H9 (cell line): ENCODE measurements around the gene CLEC16A. TPM values are rescaled to one million over a fixed set of nuclear protein-coding genes. Genes with fewer than 3 reads are reported as not detected.
A peak's percentile ranks its signal among the peaks of the same experiment; 100 is the strongest.

ENCODE experiments used
- DNase-seq: peaks from one replicate; pipeline ENCODE4 v3.0.0-alpha.2; 2017
- H2AFZ ChIP-seq: one replicate; pipeline ENCODE4 v1.6.1; 2013; ENCODE audit warnings: mild to moderate bottlenecking, low read length, control low read depth, moderate library complexity
- H2AK5ac ChIP-seq: 2 replicates; pipeline ENCODE4 v1.6.1; 2013; ENCODE audit warnings: low read length, control low read depth, mixed read lengths; ENCODE audit not compliant: insufficient read length
- H2BK120ac ChIP-seq: one replicate; pipeline ENCODE4 v1.6.1; 2013; ENCODE audit warnings: low read depth, mild to moderate bottlenecking, low read length, control low read depth, inconsistent platforms; ENCODE audit not compliant: poor library complexity, severe bottlenecking
- H2BK12ac ChIP-seq: 2 replicates; pipeline ENCODE4 v1.6.1; 2013; ENCODE audit warnings: low read length, control low read depth, mixed read lengths, low read depth; ENCODE audit not compliant: insufficient read length
- H2BK15ac ChIP-seq: 2 replicates; pipeline ENCODE4 v1.6.1; 2013; ENCODE audit warnings: low read depth, low read length, control low read depth
- H2BK20ac ChIP-seq: one replicate; pipeline ENCODE4 v1.6.1; 2013; ENCODE audit warnings: low read depth, mild to moderate bottlenecking, low read length, control low read depth, inconsistent platforms; ENCODE audit not compliant: poor library complexity, severe bottlenecking
- H2BK5ac ChIP-seq: 2 replicates; pipeline ENCODE4 v1.6.1; 2013; ENCODE audit warnings: low read length, control low read depth, mixed read lengths; ENCODE audit not compliant: insufficient read length
- H3K14ac ChIP-seq: 2 replicates; pipeline ENCODE4 v1.6.1; 2013; ENCODE audit warnings: low read length, control low read depth; ENCODE audit not compliant: insufficient read depth
- H3K18ac ChIP-seq: 2 replicates; pipeline ENCODE4 v1.6.1; 2013; ENCODE audit warnings: low read depth, mild to moderate bottlenecking, mixed read lengths, low read length, control low read depth; ENCODE audit not compliant: insufficient read length
- H3K23ac ChIP-seq: 2 replicates; pipeline ENCODE4 v1.6.1; 2013; ENCODE audit warnings: low read length, control low read depth, mixed read lengths, low read depth; ENCODE audit not compliant: insufficient read length
- H3K23me2 ChIP-seq: 2 replicates; pipeline ENCODE4 v1.6.1; 2013; ENCODE audit warnings: low read depth, mild to moderate bottlenecking, mixed read lengths, low read length, control low read depth; ENCODE audit not compliant: insufficient read length, poor library complexity, severe bottlenecking
- H3K27ac ChIP-seq: 2 replicates; pipeline ENCODE4 v1.5.1; 2013; ENCODE audit warnings: low read length, control low read depth, mixed read lengths, low read depth; ENCODE audit not compliant: insufficient read length
- H3K27me3 ChIP-seq: 2 replicates; pipeline ENCODE4 v1.6.1; 2013; ENCODE audit warnings: low read length, control low read depth, inconsistent platforms; ENCODE audit not compliant: insufficient read depth
- H3K4ac ChIP-seq: 2 replicates; pipeline ENCODE4 v1.6.1; 2013; ENCODE audit warnings: low read depth, mild to moderate bottlenecking, control low read depth, inconsistent platforms, low read length, moderate library complexity
- H3K4me1 ChIP-seq: 2 replicates; pipeline ENCODE4 v1.6.1; 2013; ENCODE audit warnings: low read length, control low read depth, inconsistent platforms; ENCODE audit not compliant: insufficient read depth
- H3K4me2 ChIP-seq: 2 replicates; pipeline ENCODE4 v1.6.1; 2013; ENCODE audit warnings: low read length, control low read depth, mixed read lengths; ENCODE audit not compliant: insufficient read length, insufficient read depth
- H3K56ac ChIP-seq: 2 replicates; pipeline ENCODE4 v1.6.1; 2013; ENCODE audit warnings: low read depth, mild to moderate bottlenecking, mixed read lengths, low read length, control low read depth; ENCODE audit not compliant: insufficient read length
- H3K79me1 ChIP-seq: 2 replicates; pipeline ENCODE4 v1.6.1; 2013; ENCODE audit warnings: low read depth, mild to moderate bottlenecking, moderate library complexity, low read length, control low read depth, inconsistent platforms; ENCODE audit not compliant: insufficient read depth, poor library complexity, severe bottlenecking
- H3K79me2 ChIP-seq: 2 replicates; pipeline ENCODE4 v1.6.1; 2013; ENCODE audit warnings: low read length, control low read depth, inconsistent platforms; ENCODE audit not compliant: insufficient read depth
- H3K9ac ChIP-seq: 2 replicates; pipeline ENCODE4 v1.6.1; 2013; ENCODE audit warnings: low read length, control low read depth, mixed read lengths; ENCODE audit not compliant: insufficient read length; ENCODE audit errors: extremely low read depth
- H3K9me3 ChIP-seq: one replicate; pipeline ENCODE4 v1.6.1; 2013; ENCODE audit warnings: low read depth, low read length, inconsistent platforms; ENCODE audit not compliant: control insufficient read depth
- H3T11ph ChIP-seq: one replicate; pipeline ENCODE4 v1.6.1; 2013; ENCODE audit warnings: mild to moderate bottlenecking, low read length, control low read depth, inconsistent platforms
- H4K20me1 ChIP-seq: one replicate; pipeline ENCODE4 v1.6.1; 2013; ENCODE audit not compliant: control insufficient read depth, insufficient read length, insufficient read depth
- H4K5ac ChIP-seq: 2 replicates; pipeline ENCODE4 v1.6.1; 2013; ENCODE audit warnings: low read depth, mild to moderate bottlenecking, mixed read lengths, low read length, control low read depth; ENCODE audit not compliant: insufficient read length
- H4K8ac ChIP-seq: replicated peaks from 2 replicates; pipeline ENCODE4 v1.6.1; 2013; ENCODE audit warnings: low read length, control low read depth, mixed read lengths, low read depth; ENCODE audit not compliant: insufficient read length
- H4K91ac ChIP-seq: 2 replicates; pipeline ENCODE4 v1.6.1; 2013; ENCODE audit warnings: low read depth, mild to moderate bottlenecking, moderate library complexity, mixed read lengths, low read length, control low read depth; ENCODE audit not compliant: insufficient read length
- H3K27ac Mint-ChIP-seq, 3 experiments: 2 replicates in 2 of 3; 3 replicates in 1 of 3; pipeline ENCODE4 v1.8.0; 2020 to 2021; ENCODE audit warnings: mixed read lengths in 3 of 3, mild to moderate bottlenecking in 1 of 3, moderate library complexity in 1 of 3
- H3K27me3 Mint-ChIP-seq: 2 replicates; pipeline ENCODE4 v1.8.0; 2021; ENCODE audit warnings: low read depth, mild to moderate bottlenecking, moderate library complexity, mixed read lengths
- H3K36me3 Mint-ChIP-seq, 3 experiments: 2 replicates in 2 of 3; 3 replicates in 1 of 3; pipeline ENCODE4 v1.8.0; 2020 to 2021; ENCODE audit warnings: low read depth in 3 of 3, mixed read lengths in 3 of 3; ENCODE audit not compliant: insufficient read depth in 1 of 3
- H3K4me1 Mint-ChIP-seq, 2 experiments: 2 replicates each; pipeline ENCODE4 v1.8.0; 2020; ENCODE audit warnings: mixed read lengths in 2 of 2
- H3K4me3 Mint-ChIP-seq, 2 experiments: 2 replicates in 1 of 2; 3 replicates in 1 of 2; pipeline ENCODE4 v1.8.0; 2020 to 2021; ENCODE audit warnings: mild to moderate bottlenecking in 2 of 2, mixed read lengths in 2 of 2, moderate library complexity in 1 of 2
- H3K9me3 Mint-ChIP-seq, 2 experiments: 2 replicates in 1 of 2; 3 replicates in 1 of 2; pipeline ENCODE4 v1.8.0; 2020; ENCODE audit warnings: mild to moderate bottlenecking in 2 of 2, mixed read lengths in 2 of 2, moderate library complexity in 1 of 2
- CTCF ChIP-seq: fragments of 200-600 bp; sonication (generic); conservative IDR thresholded peaks from 3 replicates; pipeline ENCODE4 v1.8.0; 2021; ENCODE audit warnings: antibody characterized with exemption, mild to moderate bottlenecking
- WGBS: extraction: QIAGEN DNeasy Blood & Tissue Kit; methylation state at CpG from one replicate; pipeline ENCODE4 v1.1.7; 2013; ENCODE audit warnings: missing lambda C conversion rate, low lambda C conversion rate, mixed read lengths; ENCODE audit not compliant: insufficient read length; ENCODE audit errors: extremely low coverage; 5-methylcytosine and 5-hydroxymethylcytosine counted together
- total RNA-seq: library from RNA; stranded (reverse); gene quantifications from 2 replicates; pipeline ENCODE4 v1.2.1, GENCODE V29; 2021

Gene CLEC16A
- total RNA-seq, 1 experiment from 2014 or later: 15.2 TPM

GRCh38 chr16:11213373-11213772, 269.0 kb downstream of the CLEC16A start:
- Histone ChIP-seq H2BK5ac (no peak overlapping the region), H2BK15ac (no peak overlapping the region), H3K4ac (no peak overlapping the region), H4K8ac (no peak overlapping the region), H2BK12ac (no peak overlapping the region), H3K27ac (no peak overlapping the region), H2BK120ac (no peak overlapping the region), H3K27me3 (no peaks in the 10 kb centered on the region), H3K9ac (no peak overlapping the region), H3K23ac (no peak overlapping the region), H3K79me2 (no peaks in the 10 kb centered on the region), H4K91ac (no peak overlapping the region), H3K9me3 (peaks cover 3% of the 10 kb centered on the region), H4K5ac (no peak overlapping the region), H3K4me2 (no peak overlapping the region), H3K56ac (no peak overlapping the region), H3K18ac (no peak overlapping the region), H3K79me1 (no peaks in the 10 kb centered on the region), H3K4me1 (no peaks in the 10 kb centered on the region), H3T11ph (no peak overlapping the region), H2AK5ac (no peak overlapping the region), H4K20me1 (no peaks in the 10 kb centered on the region), H3K23me2 (no peaks in the 10 kb centered on the region), H2AFZ (no peak overlapping the region), H2BK20ac (no peak overlapping the region), H3K14ac (no peak overlapping the region)
- peak overlapping the region in 1 of 3 experiments; percentile 88; a peak in 1 of 7 replicates for H3K27ac Mint-ChIP-seq
- H3K36me3 Mint-ChIP-seq: peaks cover 2 to 8% (median 3%) of the 10 kb centered on the region in 3 experiments; a peak in 5 of 7 replicates
- peaks cover 2% of the 10 kb centered on the region for H3K27me3 Mint-ChIP-seq
- peaks cover 16 to 22% of the 10 kb centered on the region in 2 experiments for H3K9me3 Mint-ChIP-seq
- TF ChIP-seq CTCF: no peak
- no peak overlapping the region for H3K4me3 Mint-ChIP-seq
- WGBS: no CpG with 5 or more reads among the region's 5 CpGs
- no peaks in the 10 kb centered on the region for H3K4me1 Mint-ChIP-seq
- no peak for DNase-seq
